GM18498 (cell line): ENCODE measurements around the gene CGGBP1.

ENCODE experiments used
- ATAC-seq: cut with Tn5 transposase; IDR thresholded peaks from one replicate; pipeline ENCODE4 v1.9.1; 2021; ENCODE audit warnings: mild to moderate bottlenecking, moderate library complexity; ENCODE audit not compliant: unreplicated experiment

CGGBP1 gene

DNA sequence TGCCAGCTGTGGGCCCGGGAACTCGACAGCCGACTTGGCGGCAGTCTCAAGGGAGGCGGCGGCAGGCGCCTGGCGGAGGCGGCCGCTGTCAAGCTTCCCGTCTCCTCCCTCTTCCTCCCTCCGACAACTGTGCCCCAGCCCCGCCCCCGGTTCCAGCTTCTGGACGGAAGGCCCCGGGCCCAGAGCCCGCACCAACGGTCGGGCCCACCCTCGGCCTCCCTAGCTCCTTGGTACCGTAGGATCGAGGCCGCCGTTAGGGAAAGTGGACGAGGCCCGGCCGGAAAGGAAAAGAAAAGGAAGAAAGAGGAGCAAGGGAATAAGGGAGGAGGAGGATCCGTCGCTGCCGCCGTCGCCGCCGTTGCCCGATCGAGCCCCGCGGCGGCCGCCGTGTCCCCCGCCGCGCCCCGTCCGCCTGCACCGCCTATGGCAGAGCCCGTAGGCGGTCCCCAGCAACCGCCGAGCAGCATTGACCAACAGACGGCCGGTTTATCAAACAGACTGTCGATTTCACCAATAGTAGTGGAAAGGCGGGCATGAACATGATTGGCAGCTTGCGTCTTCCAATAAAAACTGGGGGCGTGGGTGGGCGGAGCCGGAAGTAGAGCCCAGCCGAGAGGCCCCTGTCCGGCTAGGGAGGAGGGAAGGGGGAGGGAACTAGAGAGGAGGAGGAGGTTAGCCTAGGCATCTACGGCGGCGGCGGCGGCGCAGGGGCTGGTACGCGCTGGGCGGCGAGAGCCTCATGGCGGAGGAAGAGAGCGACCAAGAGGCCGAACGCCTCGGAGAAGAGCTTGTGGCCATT lies at the start of gene CGGBP1, which contains the start of gene ZNF654:
Gene CGGBP1, minus strand, starts transcription at position 425 of the 799 bp plus-strand sequence. CDS start 3,029 bp downstream, outside the sequence.
Gene ZNF654, plus strand, starts transcription at position 675 of the 799 bp plus-strand sequence. Its CDS starts 65 bp downstream, at position 740.
- ATAC-seq, result peak; percentile 94

GRCh38 chr3:88105325-88105724 lies 46.5 kb upstream of the CGGBP1 start:
- ATAC-seq, result no peak

GRCh38 chr3:88101142-88101541 lies 42.3 kb upstream of the CGGBP1 start:
- ATAC-seq, result peak; percentile 96

GRCh38 chr3:88093266-88093665 lies 34.5 kb upstream of the CGGBP1 start:
- no peak for ATAC-seq

GRCh38 chr3:88092270-88092669 lies 33.5 kb upstream of the CGGBP1 start:
- no peak for ATAC-seq

DNA sequence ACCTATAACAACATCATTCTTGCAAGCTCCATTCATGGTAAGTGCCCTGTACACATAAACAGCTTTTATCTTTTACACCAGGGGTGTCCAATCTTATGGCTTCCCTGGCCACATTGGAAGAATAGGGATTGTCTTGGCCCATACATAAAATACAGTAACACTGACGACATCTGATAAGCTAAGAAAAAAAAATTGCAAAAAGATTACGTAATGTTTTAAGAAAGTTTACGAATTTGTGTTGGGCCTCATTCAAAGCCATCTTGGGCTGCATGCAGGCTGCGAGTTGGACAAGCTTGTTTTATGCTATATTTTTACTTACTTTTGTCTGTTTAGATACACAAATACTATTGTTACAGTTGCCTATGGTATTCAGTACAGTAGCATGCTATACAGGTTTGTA lies 31.9 kb upstream of the CGGBP1 start:
- no peak for ATAC-seq

GRCh38 chr3:88084097-88084501 lies 25.3 kb upstream of the CGGBP1 start:
- no peak for ATAC-seq

GRCh38 chr3:88082854-88083253 lies 24.0 kb upstream of the CGGBP1 start:
- no peak for ATAC-seq

DNA sequence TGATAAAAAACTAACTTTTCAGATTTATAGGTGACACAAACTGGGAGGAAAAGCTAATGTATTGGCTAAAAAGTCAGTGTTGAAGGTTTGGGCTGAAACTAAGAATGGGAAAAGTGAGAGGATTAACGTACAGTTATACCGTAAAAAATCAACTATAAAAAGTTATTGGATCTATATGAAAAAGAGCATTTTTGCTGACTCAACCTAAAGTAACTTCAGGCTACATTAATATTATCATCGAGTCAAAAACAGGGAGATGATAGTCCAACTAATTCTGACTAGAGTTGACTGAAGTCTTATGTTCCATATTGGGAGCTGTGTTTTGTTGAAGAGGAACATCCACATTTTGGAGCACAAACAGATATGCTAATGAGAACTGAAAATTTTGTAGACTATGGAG lies 20.1 kb upstream of the CGGBP1 start:
- no peak for ATAC-seq

DNA sequence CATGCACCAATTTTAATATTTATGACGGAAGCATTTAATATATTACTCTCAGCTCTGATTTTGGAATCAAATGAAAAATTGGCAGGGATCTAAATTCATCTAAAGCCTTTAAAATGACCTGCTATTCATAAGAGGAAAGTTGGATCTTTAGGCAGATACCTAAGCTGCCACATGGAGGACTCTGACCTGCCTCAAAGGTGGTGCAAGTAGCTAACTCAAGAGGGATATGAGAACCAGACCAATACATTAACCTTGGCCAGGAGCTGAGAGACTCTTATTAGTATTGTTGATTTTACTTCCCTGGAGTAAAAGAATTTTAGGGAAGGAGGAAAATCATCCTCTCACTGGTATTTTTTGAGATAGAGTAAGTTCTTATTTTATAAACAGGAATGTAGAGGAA lies 17.9 kb upstream of the CGGBP1 start:
- ATAC-seq, result no peak

DNA sequence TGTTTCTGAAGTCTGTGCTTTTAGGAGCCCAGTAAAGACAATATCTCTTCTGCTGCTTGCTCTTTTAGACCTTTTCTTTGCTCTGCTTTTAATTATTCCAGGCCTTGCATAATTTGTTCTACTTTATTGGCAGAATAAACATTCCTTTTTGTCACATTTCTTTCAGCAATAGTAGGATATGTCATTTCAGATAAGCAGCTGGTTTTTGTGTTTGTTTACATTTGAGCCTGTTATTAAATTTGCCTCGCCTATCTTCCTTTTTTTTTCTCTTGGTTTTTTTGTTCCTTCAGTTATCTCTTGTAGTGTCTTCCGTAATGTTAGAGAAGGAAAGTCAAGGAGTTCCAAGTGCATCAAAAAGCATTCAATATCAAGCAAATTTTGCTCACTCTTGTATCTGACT lies 16.7 kb upstream of the CGGBP1 start:
- ATAC-seq, result no peak

DNA sequence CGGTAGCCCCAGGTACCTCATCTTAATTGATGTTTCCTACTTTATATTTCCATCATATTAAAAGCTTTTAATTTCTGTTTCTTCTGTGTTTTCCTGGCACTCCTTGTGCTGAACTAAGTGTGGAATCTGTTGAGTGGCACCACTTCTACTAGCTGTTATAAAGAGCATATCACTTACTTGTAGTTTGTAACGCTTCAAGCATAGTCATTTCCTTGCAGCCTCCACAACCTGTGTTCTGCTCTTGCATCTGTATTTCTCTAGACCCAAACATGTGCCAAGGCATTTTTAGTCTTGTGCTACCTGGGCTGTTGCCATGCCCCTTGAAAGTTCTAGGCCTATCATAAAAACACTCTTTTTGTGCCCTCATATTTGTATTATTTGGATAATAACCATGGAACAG lies 16.3 kb upstream of the CGGBP1 start:
- no peak for ATAC-seq

DNA sequence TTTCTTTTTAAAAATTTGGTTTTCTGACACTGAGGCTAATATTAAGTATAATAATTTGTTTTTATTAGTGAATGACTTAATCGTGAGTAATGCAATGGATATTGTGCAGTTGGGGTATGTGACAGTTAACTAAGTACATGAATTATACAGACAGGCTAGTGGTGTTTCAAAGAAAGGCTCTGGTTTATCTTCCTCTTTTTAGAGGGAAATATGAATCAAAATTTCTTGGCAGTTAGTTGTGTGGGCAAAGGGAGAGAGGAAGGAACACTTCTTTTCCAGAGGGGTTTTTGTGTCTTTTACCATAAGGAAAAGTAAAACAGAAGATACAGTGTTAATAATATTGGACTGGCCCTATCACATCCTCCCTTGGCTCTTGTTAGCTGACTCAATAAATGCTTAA lies 2.9 kb upstream of the CGGBP1 start:
- ATAC-seq, result no peak

GRCh38 chr3:88059380-88060170 lies 770 bp upstream of the CGGBP1 start:
- ATAC-seq, result peak; percentile 9

DNA sequence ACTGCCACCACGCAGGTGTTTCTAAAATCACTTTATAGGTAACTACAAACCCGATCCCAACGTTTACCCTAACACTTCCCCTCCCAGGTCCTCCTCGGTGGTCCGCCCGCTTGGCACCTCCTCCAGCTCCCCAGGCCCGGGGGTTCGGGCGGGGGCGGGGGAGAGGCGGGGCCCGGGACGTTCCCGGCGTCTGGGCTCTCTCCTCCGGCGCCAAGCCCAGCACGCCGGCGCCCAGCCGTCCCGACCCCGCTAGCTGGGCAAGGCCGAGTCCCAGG lies 562 bp downstream of the CGGBP1 start:
- peak; percentile 29 for ATAC-seq

DNA sequence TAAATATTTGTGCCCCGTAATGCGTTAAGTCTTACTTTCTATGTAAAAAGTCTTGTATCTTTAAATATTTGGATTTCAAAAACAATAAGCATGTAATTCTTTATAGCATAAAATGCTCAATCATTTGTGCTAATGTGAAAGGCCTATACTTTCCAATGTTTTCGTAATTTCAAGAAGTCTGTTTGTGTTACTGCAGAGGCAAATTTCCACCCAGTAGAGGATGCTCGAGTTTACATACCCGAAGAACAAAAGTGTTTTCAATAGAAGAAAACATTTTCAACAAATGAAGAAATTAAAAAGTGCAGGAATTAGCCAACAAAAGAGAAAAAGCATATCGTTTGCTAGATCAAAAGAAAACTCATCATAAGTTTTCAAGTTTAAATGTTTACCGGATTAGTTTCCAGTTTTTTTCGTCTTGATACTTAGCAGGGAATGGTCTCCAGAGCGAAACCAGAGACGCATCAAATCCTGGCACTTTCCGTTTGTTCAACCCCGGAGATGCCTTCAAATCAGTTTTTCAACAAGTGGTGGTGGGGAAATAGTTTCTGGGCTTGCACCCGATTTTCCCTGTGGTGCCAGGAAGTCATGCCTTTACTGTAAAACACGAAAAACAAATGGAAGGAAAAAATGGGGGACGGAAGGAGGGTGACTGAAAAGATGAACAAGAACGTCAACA lies 1.0 kb downstream of the CGGBP1 start:
- no peak for ATAC-seq

DNA sequence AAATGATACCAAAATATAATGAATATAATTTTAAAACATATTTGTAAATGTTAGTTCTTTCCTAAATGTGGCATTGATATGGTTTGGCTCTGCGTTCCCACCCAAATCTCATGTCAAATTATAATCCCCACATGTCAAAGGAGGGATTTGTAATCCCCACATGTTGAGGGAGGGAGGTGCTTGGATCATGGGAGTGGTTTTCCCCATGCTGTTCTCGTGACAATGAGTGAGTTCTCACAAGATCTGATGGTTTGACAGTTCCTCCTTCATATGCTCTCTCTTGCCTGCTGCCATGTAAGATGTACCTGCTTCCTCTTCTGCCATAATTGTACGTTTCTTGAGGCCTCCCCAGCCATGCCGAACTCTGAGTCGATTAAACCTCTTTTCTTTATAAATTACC lies 12.0 kb downstream of the CGGBP1 start:
- no peak for ATAC-seq

DNA sequence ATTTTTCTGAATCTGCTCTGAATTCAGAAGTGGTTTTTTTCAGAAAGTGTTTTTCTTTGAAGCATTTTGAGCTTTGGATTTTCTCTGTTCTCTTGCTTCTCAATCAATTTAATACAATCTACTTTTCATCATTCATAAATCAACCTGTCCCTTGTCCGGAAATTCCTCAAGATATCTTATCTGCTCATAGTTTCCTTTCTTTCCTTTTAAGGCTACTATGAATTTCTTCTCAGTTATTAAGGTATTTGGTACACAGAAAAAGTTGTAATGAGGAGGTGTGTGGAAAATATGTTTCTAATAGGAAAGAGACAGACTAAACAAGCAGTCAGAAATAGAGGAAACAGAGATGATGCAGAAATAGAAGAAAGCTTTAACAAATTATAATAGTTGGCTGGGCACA lies 14.4 kb downstream of the CGGBP1 start:
- no peak for ATAC-seq

- ATAC-seq, result no peak
These were observed 17.8 kb downstream of the CGGBP1 start for GRCh38 chr3:88041005-88041404.

DNA sequence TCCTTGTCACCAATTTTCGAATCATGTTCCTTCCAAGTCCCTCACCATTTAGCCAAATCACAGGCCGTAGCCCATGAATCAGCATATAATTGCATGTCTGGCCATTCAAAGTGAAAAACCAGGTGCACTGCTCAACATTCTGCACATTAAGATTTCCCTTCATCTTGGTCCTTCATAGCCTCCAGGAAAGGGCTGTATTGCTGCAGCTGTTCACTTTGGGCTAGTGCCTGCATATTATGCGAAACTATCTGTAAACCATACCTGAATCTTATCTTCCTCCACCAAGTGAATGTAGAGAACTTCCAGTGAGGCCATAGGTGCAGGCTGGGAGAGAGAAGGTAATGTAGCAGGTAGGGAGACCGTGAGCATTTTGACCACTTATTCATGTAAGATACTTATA lies 18.3 kb downstream of the CGGBP1 start:
- ATAC-seq, result no peak

DNA sequence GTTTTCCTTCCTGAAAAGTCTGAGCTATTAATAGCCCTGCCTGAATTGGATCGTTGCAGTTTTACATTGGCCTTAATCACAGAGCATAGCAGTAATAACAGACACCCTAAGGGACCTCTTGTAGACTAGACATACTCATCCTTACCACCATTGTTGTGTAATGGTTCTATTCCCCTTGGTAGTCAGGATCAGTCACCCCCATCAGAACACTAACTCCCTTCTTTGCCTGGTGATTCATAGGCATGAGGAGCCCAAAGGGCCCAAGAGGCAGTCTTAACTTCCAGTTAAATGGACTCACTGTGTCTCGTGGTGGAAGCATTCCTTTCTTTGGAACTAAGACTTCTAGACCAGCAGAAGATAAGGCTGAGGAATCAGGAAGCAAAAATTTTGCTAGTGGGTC lies 20.2 kb downstream of the CGGBP1 start:
- no peak for ATAC-seq

- ATAC-seq, result no peak
These were observed 22.6 kb downstream of the CGGBP1 start for GRCh38 chr3:88036221-88036620.
